HG03135 (cell line): ENCODE measurements around the gene TRIM43.
"Not testable (repeated sequence)": the region's sequence is repeated elsewhere in the genome, so short reads cannot be mapped to it uniquely, and the experiment has no call there.

Experiments used
- ATAC-seq: cut with Tn5 transposase; IDR thresholded peaks from one replicate; pipeline ENCODE4 v1.9.1; 2021; ENCODE audit warnings: mild to moderate bottlenecking, moderate library complexity; ENCODE audit not compliant: unreplicated experiment

TRIM43 gene

DNA sequence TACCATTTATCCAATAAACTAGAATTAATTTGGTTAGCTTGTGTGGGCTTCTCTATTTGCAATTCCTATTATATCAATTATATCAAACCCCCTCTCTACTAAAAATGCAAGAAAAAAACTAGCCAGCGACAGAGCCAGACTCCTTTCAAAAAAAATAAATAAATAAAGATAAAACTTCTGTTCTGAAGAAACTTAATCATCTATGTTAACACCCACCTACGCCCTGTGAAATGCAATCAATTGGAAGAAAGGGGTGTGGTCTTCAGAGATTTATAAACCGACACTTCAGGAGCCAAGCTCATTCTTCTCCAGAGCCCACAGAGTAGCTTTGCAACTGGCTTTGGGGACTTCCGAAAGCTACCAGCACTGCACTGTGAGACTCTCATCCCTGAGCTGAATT is at the start of gene TRIM43:
Gene TRIM43 (plus strand): TSS at position 301 of the 400 bp plus-strand sequence. CDS start 2,023 bp downstream, outside the sequence.
- ATAC-seq: not testable (repeated sequence)

DNA sequence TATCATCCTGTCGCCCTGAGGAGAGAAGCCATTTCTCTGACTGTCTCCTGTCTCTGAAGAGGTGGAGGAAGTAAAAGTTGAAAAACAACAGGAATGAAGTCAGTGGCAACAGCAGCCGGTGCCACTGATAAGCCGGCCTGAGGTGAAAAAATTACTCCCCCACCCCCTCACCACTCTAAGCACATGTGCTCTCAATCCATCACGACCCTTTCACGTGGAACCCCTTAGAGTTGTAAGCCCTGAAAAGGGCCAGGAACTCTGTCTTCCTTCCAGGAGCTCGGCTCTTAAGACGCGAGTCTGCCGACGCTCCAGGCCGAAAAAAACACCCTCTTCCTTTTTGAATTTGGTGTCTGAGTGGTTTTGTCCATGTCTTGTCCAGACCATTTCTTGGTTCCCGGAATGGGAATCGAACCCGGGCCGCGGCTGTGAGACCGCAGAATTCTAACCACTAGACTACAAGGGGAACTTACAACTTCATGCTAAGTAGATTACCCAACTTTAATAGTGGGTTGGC is 40.7 kb upstream of the TRIM43 start:
- ATAC-seq: no peak

DNA sequence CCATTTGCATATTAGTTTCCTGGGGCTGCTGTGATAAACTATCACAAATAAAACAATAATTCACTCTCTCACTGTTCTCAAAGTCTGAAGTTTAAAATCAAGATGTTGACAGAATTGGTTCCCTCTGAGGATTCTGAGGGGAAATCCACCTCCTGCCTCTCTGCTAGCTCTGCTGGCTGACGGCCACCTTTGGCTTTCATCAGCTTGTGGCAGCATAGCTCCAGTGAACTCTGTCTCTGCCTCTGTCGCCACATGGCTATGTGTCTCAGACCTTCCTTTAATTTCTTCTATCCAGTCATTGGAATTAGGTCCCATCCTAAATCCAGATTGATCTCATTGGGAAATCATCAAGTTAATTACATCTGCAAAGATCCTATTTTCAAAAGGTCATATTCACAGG is 38.9 kb upstream of the TRIM43 start:
- ATAC-seq: no peak

DNA sequence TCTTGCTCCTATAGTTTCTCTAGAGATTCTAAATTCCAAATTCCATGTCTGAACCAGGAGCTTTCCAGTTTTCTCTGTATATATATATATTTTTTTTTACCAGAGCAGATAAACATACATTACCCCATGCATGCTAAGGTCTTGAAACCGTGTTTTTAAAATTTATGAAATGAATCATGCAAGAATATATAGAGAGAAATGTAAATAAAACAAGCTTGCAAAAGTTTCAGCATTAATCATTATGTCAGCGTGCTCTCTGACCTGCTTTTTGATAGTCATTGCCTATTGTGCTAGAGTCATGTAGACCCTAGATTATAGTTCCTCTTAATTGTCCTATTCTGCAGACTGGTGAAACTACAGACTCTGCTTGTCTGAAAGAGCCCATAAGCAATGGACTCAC is 22.6 kb upstream of the TRIM43 start:
- ATAC-seq: no peak

DNA sequence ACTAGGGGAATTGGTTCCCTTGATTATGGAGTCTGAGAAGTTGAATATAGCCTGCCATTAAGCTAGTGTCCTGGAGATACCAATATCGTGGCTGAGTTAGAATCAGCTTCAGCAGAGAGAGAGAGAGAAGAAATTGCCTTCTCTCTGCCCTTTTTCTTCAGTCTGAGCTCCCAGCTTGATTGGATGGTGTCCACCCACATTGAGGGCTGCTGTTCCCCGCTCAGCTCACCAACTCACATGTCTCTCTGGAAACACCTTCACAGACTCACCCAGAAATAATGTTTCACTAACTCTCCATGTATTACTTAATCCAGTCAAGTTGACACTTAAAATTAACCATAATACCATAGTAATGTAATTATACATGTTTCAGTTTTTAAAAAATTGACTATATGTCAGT is 17.9 kb upstream of the TRIM43 start:
- no peak for ATAC-seq

DNA sequence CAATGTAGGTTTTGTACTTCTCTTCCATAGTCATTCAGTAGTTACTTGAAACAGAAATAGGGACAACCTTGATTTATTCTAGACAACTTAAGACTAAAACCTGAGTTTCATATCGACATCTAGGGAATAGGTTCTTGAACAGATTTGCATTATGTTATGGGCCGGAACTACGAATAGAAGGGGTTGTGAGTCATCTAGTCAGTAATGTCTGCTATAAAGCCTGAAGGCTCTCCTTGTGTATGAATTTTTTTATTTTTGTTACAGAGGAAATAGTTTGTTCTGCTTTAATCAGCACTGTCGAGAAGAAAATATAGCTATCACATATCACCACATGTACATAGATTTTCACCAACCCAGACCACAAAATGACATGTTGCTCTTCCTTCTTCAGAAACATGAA is 17.3 kb upstream of the TRIM43 start:
- no peak for ATAC-seq

DNA sequence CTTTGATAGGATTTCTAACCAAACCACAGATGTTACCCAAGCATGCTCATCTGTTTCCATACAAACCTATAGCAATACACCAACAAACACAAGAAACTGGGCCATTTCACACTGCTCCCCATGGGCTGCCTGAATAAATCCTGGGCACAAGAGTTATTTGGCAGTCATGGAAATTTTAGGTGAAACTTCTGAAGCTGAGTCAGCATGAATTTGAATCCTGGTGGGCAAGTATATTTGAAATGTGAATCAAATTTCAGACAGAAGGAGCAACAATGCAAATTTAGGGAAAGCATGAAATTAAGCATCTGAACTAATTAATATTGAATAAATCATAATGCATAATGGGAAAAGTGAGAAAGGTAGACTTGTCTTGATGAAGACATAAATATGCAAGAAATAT is 15.9 kb upstream of the TRIM43 start:
- no peak for ATAC-seq

DNA sequence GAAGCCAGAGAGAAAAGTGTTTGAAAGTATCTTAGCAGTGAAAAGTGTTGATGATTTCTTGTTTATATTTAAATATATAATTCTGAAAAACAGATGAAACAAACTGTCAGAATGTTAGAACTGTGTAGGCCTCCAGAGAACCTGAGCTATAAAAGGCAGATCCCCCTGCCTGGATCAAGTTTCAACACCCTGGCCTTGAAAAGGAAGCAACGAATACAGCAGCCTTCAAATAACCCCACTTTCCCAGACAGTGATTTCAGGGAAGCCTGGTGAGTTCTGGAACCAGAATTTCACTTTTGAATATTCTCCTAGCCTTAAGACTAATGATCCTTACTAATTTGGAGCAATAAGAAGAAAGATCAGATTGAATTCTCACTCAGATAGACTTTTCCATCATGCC is 13.3 kb upstream of the TRIM43 start:
- ATAC-seq: no peak

DNA sequence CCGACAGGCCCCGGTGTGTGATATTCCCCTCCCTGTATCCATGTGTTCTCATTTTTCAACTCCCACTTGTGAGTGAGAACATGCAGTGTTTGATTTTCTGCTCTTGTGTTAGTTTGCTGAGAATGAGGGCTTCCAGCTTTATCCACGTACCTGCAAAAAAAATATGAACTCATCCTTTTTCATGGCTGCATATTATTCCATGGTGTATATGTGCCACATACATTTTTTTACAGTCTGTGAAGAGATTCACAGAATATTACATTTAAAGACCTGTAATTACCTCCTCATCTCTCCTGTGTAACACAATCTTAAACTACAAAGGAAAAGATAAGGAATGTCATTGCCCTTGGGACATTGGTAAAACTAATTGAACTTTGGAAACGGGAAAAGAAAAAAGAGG is 8.3 kb upstream of the TRIM43 start:
- not testable (repeated sequence) for ATAC-seq

DNA sequence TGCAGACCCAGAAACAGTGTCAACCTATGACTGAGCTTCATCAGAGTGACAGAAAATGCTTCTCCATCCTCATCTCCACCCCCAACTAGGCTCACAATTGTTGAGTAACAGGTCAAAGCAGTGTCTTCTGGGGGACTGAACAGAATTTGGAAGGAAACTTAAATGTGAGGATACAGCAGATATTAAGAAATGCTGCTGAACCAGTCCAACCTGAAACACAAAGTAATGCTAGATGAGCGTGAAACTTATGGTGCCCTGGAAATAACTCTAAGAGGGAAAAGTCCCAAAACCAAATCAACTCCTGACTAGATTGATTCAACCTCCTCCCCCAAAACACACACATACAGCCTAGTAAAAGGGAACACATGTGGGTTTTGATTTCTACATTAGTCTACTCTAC is 7.5 kb upstream of the TRIM43 start:
- not testable (repeated sequence) for ATAC-seq

DNA sequence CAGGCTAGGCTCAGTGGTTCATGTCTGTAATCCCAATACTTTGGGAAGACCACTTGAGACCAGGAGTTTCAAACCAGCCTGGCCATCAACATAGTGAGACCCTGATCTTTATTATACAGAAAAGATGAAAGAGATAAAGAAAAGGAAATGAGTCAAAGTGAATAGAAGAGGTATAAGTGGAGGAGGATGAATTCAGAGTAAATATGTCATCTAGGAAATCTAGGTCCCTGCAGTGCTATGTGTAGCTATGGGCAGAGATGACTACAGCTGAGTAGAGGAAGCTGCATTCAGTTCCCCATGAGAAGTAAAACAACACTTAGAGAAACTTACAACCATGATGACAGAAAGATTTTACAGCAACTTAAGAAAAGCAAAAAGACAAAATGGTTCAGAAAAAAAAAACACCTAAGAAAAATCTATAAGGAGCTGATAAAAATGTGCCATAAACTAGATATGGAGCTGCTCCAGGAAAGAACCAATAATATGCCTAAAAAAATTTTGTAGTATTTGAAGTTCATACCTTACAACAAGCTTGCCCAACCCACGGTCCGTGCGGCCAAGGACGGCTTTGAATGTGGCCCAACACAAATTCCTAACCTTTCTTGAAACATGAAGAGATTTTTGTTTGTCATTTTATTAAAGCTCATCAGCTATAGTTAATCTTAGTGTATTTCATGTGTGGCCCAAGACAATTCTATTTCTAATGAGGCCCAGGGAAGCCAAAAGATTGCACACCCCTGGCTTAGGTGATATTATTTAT is 1.8 kb upstream of the TRIM43 start:
- not testable (repeated sequence) for ATAC-seq

DNA sequence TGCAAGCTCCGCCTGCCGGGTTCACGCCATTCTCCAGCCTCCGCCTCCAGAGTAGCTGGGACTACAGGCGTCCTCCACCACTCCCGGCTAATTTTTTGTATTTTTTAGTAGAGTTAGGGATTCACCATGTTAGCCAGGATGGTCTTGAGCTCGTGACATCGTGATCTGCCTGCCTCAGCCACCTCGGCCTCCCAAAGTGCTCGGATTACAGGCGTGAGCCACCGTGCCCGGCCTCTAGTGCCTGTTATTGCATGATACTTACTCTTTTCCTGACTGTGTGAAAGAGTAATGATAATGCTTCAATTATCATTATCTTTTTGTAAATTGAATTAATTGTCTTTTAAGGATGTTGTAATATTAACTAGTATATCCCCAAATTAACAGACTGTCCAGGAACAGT is 1.2 kb downstream of the TRIM43 start:
- ATAC-seq: not testable (repeated sequence)

DNA sequence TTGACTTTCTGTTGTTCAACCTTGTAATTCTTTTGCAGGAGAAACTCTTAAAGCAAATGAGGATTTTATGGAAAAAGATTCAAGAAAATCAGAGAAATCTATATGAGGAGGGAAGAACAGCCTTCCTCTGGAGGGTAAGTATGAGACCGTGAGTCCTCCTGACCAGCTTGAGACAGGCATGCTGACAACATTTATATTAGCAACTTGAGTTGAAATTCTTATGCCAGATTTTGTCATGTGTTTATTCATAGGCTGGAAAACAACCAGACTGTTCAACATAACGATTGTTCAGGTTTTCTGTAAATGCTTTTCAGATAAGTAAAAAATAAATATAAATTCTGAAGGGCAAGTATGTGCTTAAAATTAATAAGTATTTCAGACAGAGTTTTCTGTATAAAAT is 3.2 kb downstream of the TRIM43 start:
- ATAC-seq: not testable (repeated sequence)

DNA sequence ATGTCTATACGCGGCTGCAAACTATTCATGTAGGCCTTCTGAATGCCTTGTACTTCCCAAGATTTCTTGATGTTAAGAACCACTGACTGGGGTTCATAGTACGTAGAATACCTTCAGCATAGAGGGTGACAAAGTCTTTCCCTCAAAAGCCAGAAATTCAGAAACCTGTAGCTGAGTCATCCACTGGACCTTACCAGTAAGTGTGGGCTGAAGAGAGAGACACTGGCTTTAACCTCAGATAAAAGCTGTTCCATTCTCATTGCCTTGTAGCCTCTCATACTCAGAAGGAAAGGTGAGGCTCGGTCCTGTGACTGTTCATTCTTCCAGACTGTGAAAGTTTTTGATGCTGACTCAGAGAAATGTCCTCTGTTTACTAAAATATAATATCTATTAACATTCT is 9.5 kb downstream of the TRIM43 start:
- not testable (repeated sequence) for ATAC-seq

DNA sequence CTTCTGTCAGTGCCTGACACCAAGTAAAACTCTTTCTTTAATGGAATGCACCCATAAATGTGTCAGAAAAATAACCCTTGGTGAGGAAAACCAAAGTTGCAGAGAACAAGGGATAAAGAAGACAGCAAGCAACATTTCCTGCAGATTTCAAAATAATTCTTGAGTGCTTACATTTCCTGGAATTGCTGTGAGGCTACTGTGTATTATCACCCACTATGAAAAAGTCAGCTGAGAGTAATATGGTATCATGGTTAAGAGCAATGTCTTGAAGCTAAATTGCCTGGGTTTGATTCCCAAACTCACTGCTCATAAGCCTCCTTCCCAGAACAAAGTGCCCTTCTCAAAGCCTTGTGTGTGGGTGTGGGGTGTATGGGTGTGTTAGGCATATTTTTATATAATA is 10.3 kb downstream of the TRIM43 start:
- not testable (repeated sequence) for ATAC-seq

DNA sequence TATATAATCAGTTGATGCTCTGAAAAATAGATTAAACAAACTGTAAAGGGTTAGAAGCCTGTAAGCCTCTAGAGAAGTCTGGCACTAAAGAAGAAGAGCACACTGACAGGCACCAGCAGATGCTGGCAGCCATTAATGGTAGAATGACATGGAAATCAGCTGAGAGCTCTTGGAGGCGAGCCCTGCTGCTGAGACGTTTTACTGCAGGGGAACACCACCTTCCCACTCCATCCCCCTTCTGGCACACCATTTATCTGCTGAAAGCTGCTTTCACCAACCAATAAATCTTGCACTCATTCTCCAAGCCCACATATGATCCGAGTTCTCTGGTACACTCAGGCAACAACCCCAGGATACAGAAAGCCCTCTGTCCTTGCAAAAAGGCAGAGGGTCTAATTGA is 16.6 kb downstream of the TRIM43 start:
- not testable (repeated sequence) for ATAC-seq

DNA sequence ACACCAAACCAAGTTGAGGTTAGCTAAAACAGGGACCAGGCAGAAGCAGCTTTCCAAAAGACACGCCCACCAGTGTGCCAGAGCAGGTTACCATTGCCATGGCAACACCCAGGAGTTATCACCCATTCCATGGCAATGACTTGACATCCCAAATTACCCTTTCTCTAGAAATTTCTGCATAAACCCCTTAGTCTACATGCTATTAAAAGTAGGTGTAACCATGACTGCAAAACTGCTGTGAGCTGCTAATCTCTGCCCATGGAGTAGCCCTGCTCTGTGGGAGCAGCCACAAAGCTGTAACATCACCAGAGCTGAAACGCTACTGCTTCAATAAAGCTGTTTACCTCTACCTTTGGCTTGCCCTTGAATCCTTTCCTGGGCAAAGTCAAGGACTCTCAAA is 18.0 kb downstream of the TRIM43 start:
- ATAC-seq: not testable (repeated sequence)

DNA sequence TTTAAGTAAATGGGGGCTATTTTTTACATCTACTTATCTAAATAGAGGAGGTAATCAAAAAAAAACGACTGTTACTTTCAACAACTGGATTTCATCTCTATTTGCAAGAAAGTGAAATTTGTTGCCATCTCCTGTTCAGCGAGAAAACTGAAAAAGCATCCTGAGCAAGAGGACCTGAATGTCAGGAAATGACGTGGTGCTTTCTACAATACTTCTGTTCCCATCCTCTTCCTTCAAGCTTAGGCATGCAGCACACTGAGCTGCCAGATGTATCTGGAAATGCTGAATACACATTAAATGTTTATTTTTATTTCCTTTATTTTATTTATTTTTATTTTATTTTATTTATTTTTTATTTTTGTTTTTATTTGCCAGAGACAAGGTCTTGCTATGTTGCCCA is 21.2 kb downstream of the TRIM43 start:
- not testable (repeated sequence) for ATAC-seq

DNA sequence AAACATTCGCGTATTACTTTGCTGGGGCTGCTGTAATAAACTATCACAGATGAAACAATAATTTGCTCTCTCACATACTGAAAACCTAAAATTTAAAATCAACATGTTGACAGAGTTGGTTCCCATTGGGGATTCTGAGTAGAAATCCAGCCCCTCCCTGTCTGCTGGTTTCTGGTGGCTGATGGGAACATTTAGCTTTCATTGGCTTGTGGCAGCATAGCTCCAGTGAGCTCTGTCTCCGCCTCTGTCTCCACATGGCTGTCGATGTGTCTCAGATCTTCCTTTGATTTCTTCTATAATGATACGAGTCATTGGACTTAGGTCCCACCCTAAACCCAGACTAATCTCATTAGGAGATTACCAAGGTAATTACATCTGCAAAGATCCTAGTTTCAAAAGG is 30.9 kb downstream of the TRIM43 start:
- not testable (repeated sequence) for ATAC-seq

DNA sequence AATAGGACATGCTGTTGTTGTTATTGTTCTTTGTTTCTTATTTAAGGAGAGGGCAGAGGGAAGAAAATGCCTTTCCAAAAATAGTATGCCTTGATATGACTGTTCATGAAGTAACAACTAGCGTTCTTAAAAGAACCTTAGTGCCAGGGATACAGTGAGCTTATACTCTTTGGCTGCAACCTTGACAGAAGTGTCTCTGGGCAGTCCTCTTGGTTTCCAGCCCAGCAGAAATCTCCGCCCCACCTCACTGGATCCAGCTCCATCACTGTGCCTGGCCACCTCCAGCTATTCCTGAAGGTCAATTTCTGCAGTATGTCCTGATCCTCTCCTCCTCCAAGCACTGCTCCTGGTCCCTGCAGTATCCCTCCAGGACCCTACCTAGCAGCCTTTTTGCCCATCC is 39.2 kb downstream of the TRIM43 start:
- not testable (repeated sequence) for ATAC-seq

DNA sequence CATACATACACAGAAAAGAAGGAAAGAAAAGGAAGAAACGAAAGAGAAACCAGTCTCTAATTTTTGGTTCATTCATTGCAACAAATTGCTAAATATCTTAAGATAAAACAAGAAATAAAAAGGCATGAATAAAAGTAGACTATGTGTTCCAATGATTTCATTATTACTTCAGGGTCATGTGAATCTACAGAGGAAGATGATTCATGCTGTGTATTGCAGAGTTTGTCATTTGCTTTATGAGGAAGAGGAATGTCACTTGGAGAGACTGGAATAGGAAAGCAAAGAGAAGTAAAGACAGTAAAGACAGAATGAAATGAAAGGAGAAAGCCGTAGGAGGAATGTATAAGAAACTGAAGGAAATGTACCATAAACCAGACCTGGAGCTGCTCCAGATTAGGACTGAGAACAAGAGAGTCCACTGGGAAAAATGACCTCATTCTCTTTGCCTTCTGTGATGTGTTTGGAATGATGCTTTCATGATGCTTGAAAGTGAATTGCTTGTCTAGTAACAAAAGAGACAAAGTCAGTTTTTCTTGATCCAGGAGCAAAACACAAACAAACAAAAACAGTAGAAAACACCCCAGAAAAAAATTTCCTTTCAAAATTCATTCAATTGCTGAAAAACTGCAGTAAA is 41.9 kb downstream of the TRIM43 start:
- not testable (repeated sequence) for ATAC-seq
